Heart left ventricle (tissue), 13 donors: ENCODE data around the gene DNTT.

Source experiments
- CTCF ChIP-seq, 12 donors: fragments of 200-600 bp; sonication (generic) in 4 of 12; IDR thresholded peaks; one replicate each; pipeline versions ENCODE4 v1.5.0 to v1.8.0; 2018 to 2022; ENCODE audit warnings: antibody characterized with exemption in 12 of 12, mild to moderate bottlenecking in 5 of 12
- POLR2A ChIP-seq, 2 donors: fragments of 450-650 bp; IDR thresholded peaks; one replicate each; pipeline ENCODE4 v1.6.1; 2017; ENCODE audit warnings: antibody characterized with exemption in 2 of 2, mild to moderate bottlenecking in 2 of 2, moderate library complexity in 2 of 2
- donor health status: ischemic (EF 13 %, LVEDD 7.1; RV severe dilation, severe dysfunction).
- donor health status: DM: no; HTN: yes; CAD: no.
- donor health status: DM: no; HTN: no; CAD: no.
- donor health status: ischemic (EF 25% LVEDD 6.9; RV normal size, moderate dysfunction).
- donor health status: ischemic (EF 25% LVEDD 5.7; RV mildly dilated, moderate dysfunction).
- donor health status: ischemic (EF 35%, LVEDD 5.7; RV mildly dilated, moderate dysfunction).
- donor health status: nonischemic (EF 11% LVEDD 7.7; RV severe dilation, severe dysfunction).
- donor health status: DM: yes; HTN: yes; CAD: no.
- donor health status: PGD.
- donor health status: ischemic (EF 29% LVEDD 5.4; RV normal size, mild dysfunction).
- donor health status: nonischemic (EF 23%, LVEDD 6.1; RV moderate dilation, normal function).

DNA sequence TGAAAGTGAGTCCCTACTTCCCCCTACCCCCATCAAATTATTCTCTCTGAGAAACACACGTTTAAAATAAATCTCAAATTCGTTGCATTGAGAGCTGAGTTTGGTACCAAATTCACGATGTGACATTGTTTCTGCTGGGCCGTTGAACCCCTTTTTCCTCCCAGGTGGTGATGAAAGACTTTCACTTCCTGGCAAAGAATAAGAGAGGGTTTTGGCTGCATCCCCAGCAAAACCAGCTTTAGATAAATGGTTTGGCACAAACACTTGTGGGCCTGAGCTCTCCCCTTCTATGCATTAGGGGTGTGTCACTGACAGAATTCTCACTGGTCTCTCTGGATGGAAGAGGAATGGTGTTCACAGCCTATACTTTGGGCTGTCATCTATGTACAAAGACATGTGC is 8.8 kb upstream of the DNTT start:
- TF ChIP-seq CTCF (IDR thresholded peaks at IDR 0.05) = no peak
- no peak for TF ChIP-seq POLR2A (IDR thresholded peaks at IDR 0.05)
